Caco-2 (cell line): ENCODE measurements around the gene NFU1. TPM values are rescaled to one million over a fixed set of nuclear protein-coding genes. Genes with fewer than 3 reads are reported as not detected.
A peak's percentile ranks its signal among the peaks of the same experiment; 100 is the strongest.
"Not testable (repeated sequence)": the region's sequence is repeated elsewhere in the genome, so short reads cannot be mapped to it uniquely, and the experiment has no call there.

Experiments
- BruUV-seq: library from RNA; stranded (reverse); fragments of 400-500 nt; replicated peaks from 2 replicates; lab custom pipeline; 2021; lab: Mats Ljungman, UMichigan
- CTCF ChIA-PET: fragments of 300-600 bp; sonication (Branson Sonifier 250); formaldehyde crosslinking; loops from one replicate; lab custom pipeline; 2022; ENCODE audit warnings: antibody characterized with exemption; lab: Charles Lee
- POLR2A ChIA-PET: fragments of 300-600 bp; sonication (Branson Sonifier 250); formaldehyde crosslinking; loops from one replicate; lab custom pipeline; 2022; ENCODE audit warnings: antibody characterized with exemption; lab: Charles Lee
- DNase-seq, 2 experiments: peaks; one replicate each; pipeline versions ENCODE4 v3.0.0 to v3.0.0-alpha.2; 2020 to 2022
- H3K27me3 ChIP-seq: replicated peaks from 2 replicates; pipeline ENCODE4 v1.6.0; 2011; ENCODE audit warnings: low read length; ENCODE audit not compliant: control insufficient read depth, insufficient read depth
- H3K36me3 ChIP-seq: 2 replicates; pipeline ENCODE4 v1.5.1; 2011; ENCODE audit warnings: low read length; ENCODE audit not compliant: control insufficient read depth, insufficient read depth
- H3K4me1 ChIP-seq: fragments of 250-450 bp; sonication (Bioruptor Pico); 2 replicates; pipeline ENCODE4 v1.5.1; 2020; ENCODE audit warnings: mild to moderate bottlenecking
- H3K4me3 ChIP-seq: 2 replicates; pipeline ENCODE4 v1.5.1; 2011; ENCODE audit warnings: low read depth, mild to moderate bottlenecking, control low read depth, low read length
- H3K9me3 ChIP-seq: fragments of 250-450 bp; sonication (Bioruptor Pico); 2 replicates; pipeline ENCODE4 v1.5.1; 2020; ENCODE audit warnings: mild to moderate bottlenecking, moderate library complexity
- H3K27ac Mint-ChIP-seq: one replicate; pipeline ENCODE4 v1.8.0; 2022; ENCODE audit warnings: mixed read lengths; ENCODE audit not compliant: unreplicated experiment
- H3K27me3 Mint-ChIP-seq: one replicate; pipeline ENCODE4 v1.8.0; 2022; ENCODE audit warnings: mixed read lengths; ENCODE audit not compliant: insufficient read depth, unreplicated experiment
- H3K36me3 Mint-ChIP-seq: one replicate; pipeline ENCODE4 v1.8.0; 2022; ENCODE audit warnings: mild to moderate bottlenecking, mixed read lengths; ENCODE audit not compliant: insufficient read depth, unreplicated experiment
- H3K4me1 Mint-ChIP-seq: one replicate; pipeline ENCODE4 v1.8.0; 2022; ENCODE audit warnings: low read depth, mixed read lengths; ENCODE audit not compliant: unreplicated experiment
- H3K4me3 Mint-ChIP-seq: one replicate; pipeline ENCODE4 v1.8.0; 2022; ENCODE audit warnings: mild to moderate bottlenecking, moderate library complexity, mixed read lengths; ENCODE audit not compliant: unreplicated experiment
- H3K9me3 Mint-ChIP-seq: one replicate; pipeline ENCODE4 v1.8.0; 2022; ENCODE audit warnings: mixed read lengths; ENCODE audit not compliant: unreplicated experiment
- intact Hi-C: fragments of 100-400 bp; cut with micrococcal nuclease; formaldehyde crosslinking; loops from one replicate; pipeline ENCODE4 v1.10.0; 2022; ENCODE audit not compliant: unreplicated experiment
- total RNA-seq: library from RNA; stranded (reverse); gene quantifications from 2 replicates; pipeline ENCODE4 v1.2.3, GENCODE V29; 2022
- TF ChIP-seq, protein P1 (sequence below), 2 experiments: fragments of 200-600 bp in 1 of 2; IDR thresholded peaks; 1 replicate in 1 of 2; 2 replicates in 1 of 2; pipeline versions ENCODE4 v1.5.1 to v1.8.0; 2011 to 2022; ENCODE audit warnings: antibody characterized with exemption in 1 of 2, control low read depth in 1 of 2, inconsistent platforms in 1 of 2, low read depth in 1 of 2, low read length in 1 of 2, mild to moderate bottlenecking in 1 of 2, moderate library complexity in 1 of 2; ENCODE audit not compliant: insufficient read depth in 1 of 2, severe bottlenecking in 1 of 2, unreplicated experiment in 1 of 2

Gene NFU1
- total RNA-seq, 1 experiment from 2014 or later: 85.3 TPM

DNA sequence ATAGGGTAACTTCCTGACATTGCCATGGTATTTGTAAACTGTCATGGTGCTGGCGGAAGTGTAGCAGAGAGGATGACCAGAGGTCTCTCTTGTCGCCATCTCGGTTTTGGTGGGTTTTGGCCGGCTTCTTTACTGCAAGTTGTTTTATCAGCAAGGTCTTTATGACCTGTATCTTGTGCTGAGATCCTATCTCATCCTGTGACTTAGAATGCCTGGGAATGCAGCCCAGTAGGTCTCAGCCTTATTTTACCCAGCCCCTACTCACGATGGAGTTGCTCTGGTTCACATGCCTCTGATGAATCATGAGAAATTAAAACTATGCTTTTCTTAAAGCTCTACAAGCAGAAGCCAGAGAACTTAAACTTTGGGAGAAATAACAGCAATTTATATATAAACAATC, 12.7 kb upstream of the NFU1 start:
- TF ChIP-seq, protein P1, sequence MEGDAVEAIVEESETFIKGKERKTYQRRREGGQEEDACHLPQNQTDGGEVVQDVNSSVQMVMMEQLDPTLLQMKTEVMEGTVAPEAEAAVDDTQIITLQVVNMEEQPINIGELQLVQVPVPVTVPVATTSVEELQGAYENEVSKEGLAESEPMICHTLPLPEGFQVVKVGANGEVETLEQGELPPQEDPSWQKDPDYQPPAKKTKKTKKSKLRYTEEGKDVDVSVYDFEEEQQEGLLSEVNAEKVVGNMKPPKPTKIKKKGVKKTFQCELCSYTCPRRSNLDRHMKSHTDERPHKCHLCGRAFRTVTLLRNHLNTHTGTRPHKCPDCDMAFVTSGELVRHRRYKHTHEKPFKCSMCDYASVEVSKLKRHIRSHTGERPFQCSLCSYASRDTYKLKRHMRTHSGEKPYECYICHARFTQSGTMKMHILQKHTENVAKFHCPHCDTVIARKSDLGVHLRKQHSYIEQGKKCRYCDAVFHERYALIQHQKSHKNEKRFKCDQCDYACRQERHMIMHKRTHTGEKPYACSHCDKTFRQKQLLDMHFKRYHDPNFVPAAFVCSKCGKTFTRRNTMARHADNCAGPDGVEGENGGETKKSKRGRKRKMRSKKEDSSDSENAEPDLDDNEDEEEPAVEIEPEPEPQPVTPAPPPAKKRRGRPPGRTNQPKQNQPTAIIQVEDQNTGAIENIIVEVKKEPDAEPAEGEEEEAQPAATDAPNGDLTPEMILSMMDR (IDR thresholded peaks at IDR 0.05; ENCODE audit: insufficient read depth in 1 of 2, low read depth in 1 of 2, low read length in 1 of 2, severe bottlenecking in 1 of 2, unreplicated experiment in 1 of 2): no peak
- BruUV-seq: no TSS peak
- no peak overlapping the region for H3K4me3 Mint-ChIP-seq

DNA sequence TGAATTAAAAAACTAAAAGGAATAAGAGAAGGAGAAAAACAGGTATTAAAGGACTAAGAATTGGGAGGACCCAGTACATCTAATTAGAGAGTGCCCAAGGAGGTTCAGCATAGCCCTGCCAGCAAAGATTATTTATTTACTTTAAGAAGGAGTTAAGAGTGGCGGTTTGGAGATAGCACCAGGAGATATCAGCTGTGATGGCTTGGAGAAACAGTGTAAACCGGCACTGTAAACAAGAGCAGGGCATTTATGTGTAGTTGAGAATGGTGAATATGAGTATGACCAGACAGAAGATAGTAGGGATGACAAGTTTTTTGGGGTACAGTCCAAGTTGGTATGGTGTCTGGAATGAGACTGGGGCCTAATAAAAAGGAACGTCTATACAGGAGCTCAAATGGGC, 6.4 kb upstream of the NFU1 start:
- H3K36me3 ChIP-seq, H3K9me3 ChIP-seq, CTCF ChIA-PET, H3K9me3 Mint-ChIP-seq, BruUV-seq, H3K27me3 Mint-ChIP-seq, intact Hi-C loops, DNase-seq, H3K4me3 ChIP-seq, H3K4me1 ChIP-seq, H3K27me3 ChIP-seq, H3K27ac Mint-ChIP-seq, H3K36me3 Mint-ChIP-seq, H3K4me3 Mint-ChIP-seq, POLR2A ChIA-PET: not testable (repeated sequence)
- H3K4me1 Mint-ChIP-seq: peaks cover 11% of the 10 kb centered on the region

More for the DNA sequence above, 12.7 kb upstream of the NFU1 start:
- H3K27me3 Mint-ChIP-seq: no peaks in the 10 kb centered on the region
- no peaks in the 10 kb centered on the region for H3K27me3 ChIP-seq
- no peaks in the 10 kb centered on the region for H3K36me3 ChIP-seq
- CTCF ChIA-PET: no interaction called here
- H3K4me3 ChIP-seq: no peak overlapping the region
- DNase-seq: no peak
- H3K4me1 ChIP-seq: peaks cover 48% of the 10 kb centered on the region
- H3K36me3 Mint-ChIP-seq: peaks cover 4% of the 10 kb centered on the region
- intact Hi-C loops: no loop called here
- H3K9me3 ChIP-seq: no peaks in the 10 kb centered on the region
- H3K4me1 Mint-ChIP-seq: peaks cover 30% of the 10 kb centered on the region
- POLR2A ChIA-PET: no interaction called here
- H3K9me3 Mint-ChIP-seq: no peaks in the 10 kb centered on the region
- H3K27ac Mint-ChIP-seq: peak overlapping the region; percentile 20

DNA sequence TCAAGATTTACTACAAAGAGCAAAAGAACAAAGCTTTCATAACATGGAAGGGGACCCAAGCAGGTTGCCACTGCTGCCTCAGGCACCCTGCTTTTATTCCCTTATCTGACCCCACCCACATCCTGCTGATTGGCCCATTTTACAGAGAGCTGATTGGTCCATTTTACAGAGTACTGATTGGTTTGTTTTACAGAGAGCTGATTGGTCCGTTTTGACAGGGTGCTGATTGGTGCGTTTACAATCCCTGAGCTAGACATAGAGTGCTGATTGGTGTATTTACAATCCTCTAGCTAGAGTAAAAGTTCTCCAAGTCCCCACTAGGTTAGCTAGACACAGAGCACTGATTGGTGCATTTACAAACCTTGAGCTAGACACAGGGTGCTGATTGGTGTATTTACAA, 2.3 kb upstream of the NFU1 start:
- H3K9me3 Mint-ChIP-seq, H3K36me3 ChIP-seq, H3K4me1 Mint-ChIP-seq, H3K4me3 ChIP-seq, H3K27me3 Mint-ChIP-seq, H3K27ac Mint-ChIP-seq, BruUV-seq, POLR2A ChIA-PET, H3K9me3 ChIP-seq, H3K27me3 ChIP-seq, H3K4me3 Mint-ChIP-seq: not testable (repeated sequence)
- peaks cover 15% of the 10 kb centered on the region for H3K4me1 ChIP-seq
- H3K36me3 Mint-ChIP-seq: peaks cover 14% of the 10 kb centered on the region
- DNase-seq: peak in 1 of 2 experiments; percentile 18
- CTCF ChIA-PET: interaction anchor here (0.6 kb wide), 1 partner anchor 474 kb away, joined by 4 read pairs; no protein-coding TSS in a partner anchor
- intact Hi-C loops: loop anchor here (5.0 kb wide), 1 partner anchor 203 kb away; the partner anchor contains the start of gene AAK1

DNA sequence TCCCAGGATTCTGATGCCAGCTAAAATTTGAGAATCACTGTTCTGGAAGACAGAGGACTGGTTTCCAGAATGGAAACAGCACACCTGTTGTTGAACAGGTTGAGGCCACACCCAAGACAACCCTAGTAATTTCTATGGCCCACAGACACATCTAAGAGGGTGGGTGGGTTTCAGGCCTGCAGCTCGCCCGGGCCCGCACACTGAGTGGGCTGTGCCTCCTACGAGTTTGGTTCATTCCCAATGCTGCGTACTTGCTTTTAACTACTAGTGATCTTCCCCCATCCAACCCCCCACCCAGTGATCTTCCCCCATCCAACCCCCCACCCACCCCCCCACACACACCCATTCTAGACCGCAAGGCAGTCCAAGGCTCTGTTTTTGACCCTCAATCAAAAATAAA, 1.3 kb upstream of the NFU1 start:
- no peaks in the 10 kb centered on the region for H3K27me3 Mint-ChIP-seq
- peaks cover 20% of the 10 kb centered on the region for H3K36me3 Mint-ChIP-seq
- intact Hi-C loops: loop anchor here (5.0 kb wide), 1 partner anchor 204 kb away; the partner anchor contains the start of gene AAK1
- Histone ChIP-seq H3K9me3 (peaks cover 5% of the 10 kb centered on the region; the same call in 1 of the 2 replicates), H3K4me3 (no peak overlapping the region), H3K4me1 (peaks cover 15% of the 10 kb centered on the region), H3K36me3 (no peaks in the 10 kb centered on the region), H3K27me3 (no peaks in the 10 kb centered on the region)
- peaks cover 7% of the 10 kb centered on the region for H3K4me1 Mint-ChIP-seq
- H3K27ac Mint-ChIP-seq: peak overlapping the region; percentile 88
- BruUV-seq: no TSS peak
- DNase-seq: no peak
- ChIA-PET POLR2A (no interaction called here), CTCF (no interaction called here)
- H3K4me3 Mint-ChIP-seq: peak overlapping the region; percentile 6
- H3K9me3 Mint-ChIP-seq: no peaks in the 10 kb centered on the region
- TF ChIP-seq, protein P1 (IDR thresholded peaks at IDR 0.05; ENCODE audit: insufficient read depth in 1 of 2, low read depth in 1 of 2, low read length in 1 of 2, severe bottlenecking in 1 of 2, unreplicated experiment in 1 of 2): no peak
